ENCODE results near the gene TBL1X.

The TBL1X gene

GRCh38 chrX:9634551-9634950 is 169.7 kb downstream of the TBL1X start:
- no peaks in the 10 kb centered on the region for H3K9me3 ChIP-seq
- H3K4me3 ChIP-seq, result no peak overlapping the region
- H3K36me3 ChIP-seq (replicated peaks), result no peaks in the 10 kb centered on the region
- in situ Hi-C loops (cut with MboI; ENCODE audit: low sequenced_read_pairs), result no loop called here
- H3K4me1 ChIP-seq, result no peaks in the 10 kb centered on the region; the same call in none of the 2 replicates
- H3K27me3 ChIP-seq (ENCODE audit: low read depth), result no peaks in the 10 kb centered on the region
- no peak for DNase-seq (ENCODE audit: low spot score in 2 of 2)

DNA sequence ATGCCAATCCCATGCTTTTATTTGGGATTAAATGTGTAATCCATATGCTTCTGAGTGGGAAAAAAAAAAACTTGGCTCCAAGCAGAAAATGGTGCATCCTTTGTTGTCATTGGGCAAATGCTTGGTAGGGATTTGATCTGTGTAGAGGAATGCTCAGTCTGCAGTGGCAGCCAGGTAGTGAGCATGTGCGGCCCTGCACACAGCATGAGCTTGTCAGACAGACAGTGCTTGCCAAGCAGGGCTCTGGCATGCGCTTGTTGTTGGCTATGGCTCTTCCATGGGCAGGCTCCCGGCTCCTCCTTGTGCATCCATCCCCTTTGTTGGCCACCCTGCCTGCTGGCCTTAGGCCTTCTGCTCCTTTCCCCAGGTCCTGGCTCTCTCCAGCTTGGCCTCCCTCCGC is 170.5 kb downstream of the TBL1X start:
- H3K27me3 ChIP-seq (ENCODE audit: low read depth), result no peaks in the 10 kb centered on the region
- H3K36me3 ChIP-seq (replicated peaks), result no peaks in the 10 kb centered on the region
- H3K4me1 ChIP-seq, result no peaks in the 10 kb centered on the region; the same call in none of the 2 replicates
- DNase-seq (ENCODE audit: low spot score in 2 of 2), result no peak
- in situ Hi-C loops (cut with MboI; ENCODE audit: low sequenced_read_pairs), result no loop called here
- no peak overlapping the region for H3K4me3 ChIP-seq
- H3K9me3 ChIP-seq, result no peaks in the 10 kb centered on the region

DNA sequence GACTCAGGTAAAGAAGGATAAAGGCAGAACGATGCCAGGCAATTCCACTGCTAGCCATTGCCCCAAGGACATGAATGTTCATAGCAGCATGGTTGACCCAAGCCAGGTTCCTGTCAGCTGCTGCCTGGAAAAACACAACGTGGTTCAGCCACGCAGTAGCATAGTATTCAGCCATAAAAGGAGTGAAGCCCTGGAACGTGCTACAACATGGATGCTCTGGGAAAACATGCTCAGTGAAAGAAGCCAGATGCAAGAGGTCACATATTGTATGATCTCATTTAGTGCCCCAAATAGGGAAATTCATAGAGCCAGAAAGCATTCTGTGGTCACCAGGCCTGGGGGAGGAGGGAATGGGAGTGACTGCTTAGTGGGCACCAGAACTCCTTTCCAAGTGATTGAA is 170.9 kb downstream of the TBL1X start:
- Histone ChIP-seq H3K4me3 (no peak overlapping the region), H3K36me3 (replicated peaks) (no peaks in the 10 kb centered on the region), H3K4me1 (no peaks in the 10 kb centered on the region; the same call in none of the 2 replicates), H3K9me3 (no peaks in the 10 kb centered on the region), H3K27me3 (ENCODE audit: low read depth) (no peaks in the 10 kb centered on the region)
- no peak for DNase-seq (ENCODE audit: low spot score in 2 of 2)
- in situ Hi-C loops (cut with MboI; ENCODE audit: low sequenced_read_pairs), result no loop called here

DNA sequence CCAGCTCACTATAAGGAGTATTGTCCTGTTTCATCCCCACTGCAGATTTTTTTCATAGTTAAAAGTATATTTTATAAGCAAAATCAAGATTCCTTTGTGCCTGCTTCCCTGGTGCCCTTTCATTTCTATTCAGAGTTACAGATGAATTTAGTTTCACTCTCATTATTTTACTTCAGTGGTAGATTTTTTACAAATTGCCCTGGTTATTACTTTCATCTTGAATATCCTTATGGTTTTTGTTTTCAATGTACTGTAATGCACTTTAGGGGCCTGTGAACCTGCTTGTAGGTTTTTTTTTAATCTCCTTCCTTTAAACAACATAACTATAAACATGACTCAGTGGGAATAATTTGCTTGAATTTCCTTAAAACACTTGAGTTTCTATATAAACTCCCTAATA is 174.0 kb downstream of the TBL1X start:
- Histone ChIP-seq H3K36me3 (replicated peaks) (no peaks in the 10 kb centered on the region), H3K4me1 (no peaks in the 10 kb centered on the region; the same call in none of the 2 replicates), H3K9me3 (no peaks in the 10 kb centered on the region), H3K27me3 (ENCODE audit: low read depth) (no peaks in the 10 kb centered on the region), H3K4me3 (no peak overlapping the region)
- no peak for DNase-seq (ENCODE audit: low spot score in 2 of 2)
- in situ Hi-C loops (cut with MboI; ENCODE audit: low sequenced_read_pairs), result no loop called here

DNA sequence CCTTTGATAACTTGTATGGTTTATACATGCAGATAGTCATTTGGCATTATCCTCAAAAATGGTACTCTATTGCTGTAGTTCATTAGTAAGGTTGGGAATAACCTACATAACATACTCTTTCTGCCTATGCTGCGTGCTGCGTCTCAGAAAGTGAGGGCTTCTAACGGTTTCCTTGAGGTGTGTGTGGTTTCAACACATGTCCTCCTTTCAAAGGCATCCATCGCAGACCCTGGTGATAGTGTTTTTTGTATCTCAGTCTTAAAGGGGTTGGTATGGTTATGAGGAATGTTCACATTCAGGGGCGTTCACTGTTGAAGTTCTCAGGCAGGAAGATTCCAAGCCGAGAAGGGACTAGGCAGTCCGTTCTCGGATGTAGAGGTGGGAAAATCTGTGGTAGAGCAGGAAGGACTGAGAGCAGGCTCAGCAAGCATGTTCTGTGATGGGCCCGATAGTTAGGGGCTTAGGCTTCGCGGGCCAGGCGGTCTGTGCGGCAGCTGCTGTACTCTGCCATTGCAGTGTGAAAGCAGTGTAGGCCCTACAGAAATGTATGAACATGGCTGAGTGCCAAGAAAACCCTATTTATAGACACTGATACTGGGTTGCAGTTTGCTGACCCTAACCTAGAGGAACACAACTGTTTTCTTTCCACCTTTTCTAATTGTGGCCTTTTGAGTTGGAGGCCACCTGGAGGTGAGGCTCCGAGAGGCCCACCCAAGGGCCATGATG is 177.6 kb downstream of the TBL1X start:
- H3K36me3 ChIP-seq (replicated peaks), result no peaks in the 10 kb centered on the region
- H3K4me3 ChIP-seq, result no peak overlapping the region
- no peaks in the 10 kb centered on the region for H3K27me3 ChIP-seq (ENCODE audit: low read depth)
- no peak for DNase-seq (ENCODE audit: low spot score in 2 of 2)
- H3K9me3 ChIP-seq, result no peaks in the 10 kb centered on the region
- H3K4me1 ChIP-seq, result no peaks in the 10 kb centered on the region
- in situ Hi-C loops (cut with MboI; ENCODE audit: low sequenced_read_pairs), result no loop called here

GRCh38 chrX:9643807-9644206 is 178.9 kb downstream of the TBL1X start:
- in situ Hi-C loops (cut with MboI; ENCODE audit: low sequenced_read_pairs), result no loop called here
- Histone ChIP-seq H3K4me1 (no peaks in the 10 kb centered on the region), H3K27me3 (ENCODE audit: low read depth) (no peaks in the 10 kb centered on the region), H3K4me3 (no peak overlapping the region), H3K9me3 (no peaks in the 10 kb centered on the region), H3K36me3 (replicated peaks) (no peaks in the 10 kb centered on the region)
- no peak for DNase-seq (ENCODE audit: low spot score in 2 of 2)

DNA sequence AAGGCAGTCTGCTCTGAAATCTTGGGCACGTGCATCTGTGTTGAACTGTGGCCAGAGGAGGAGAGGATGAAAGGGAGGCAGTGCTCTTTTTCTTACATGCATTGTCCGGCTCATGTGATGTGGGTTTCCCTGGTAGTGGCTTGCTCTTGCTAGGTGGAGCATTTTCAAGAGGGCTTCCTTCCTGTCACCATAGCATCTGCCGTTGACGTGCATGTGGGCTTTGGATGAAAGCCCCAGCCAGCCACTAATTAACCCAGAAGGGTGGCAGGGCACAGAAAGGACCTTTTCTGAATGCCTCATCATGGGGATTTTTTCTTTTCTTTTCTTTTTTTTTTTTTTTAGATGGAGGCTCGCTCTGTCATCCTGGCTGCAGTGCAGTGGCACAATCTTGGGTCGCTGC is 179.5 kb downstream of the TBL1X start:
- in situ Hi-C loops (cut with MboI; ENCODE audit: low sequenced_read_pairs), result no loop called here
- no peak for DNase-seq (ENCODE audit: low spot score in 2 of 2)
- H3K4me1 ChIP-seq, result no peaks in the 10 kb centered on the region
- no peaks in the 10 kb centered on the region for H3K27me3 ChIP-seq (ENCODE audit: low read depth)
- H3K4me3 ChIP-seq, result no peak overlapping the region
- H3K36me3 ChIP-seq (replicated peaks), result no peaks in the 10 kb centered on the region
- no peaks in the 10 kb centered on the region for H3K9me3 ChIP-seq

- Histone ChIP-seq H3K36me3 (replicated peaks) (no peaks in the 10 kb centered on the region), H3K9me3 (no peaks in the 10 kb centered on the region), H3K4me3 (no peak overlapping the region), H3K27me3 (ENCODE audit: low read depth) (no peaks in the 10 kb centered on the region), H3K4me1 (no peaks in the 10 kb centered on the region)
- in situ Hi-C loops (cut with MboI; ENCODE audit: low sequenced_read_pairs), result no loop called here
- DNase-seq (ENCODE audit: low spot score in 2 of 2), result no peak
Observed at GRCh38 chrX:9646471-9647224, 181.8 kb downstream of the TBL1X start.

DNA sequence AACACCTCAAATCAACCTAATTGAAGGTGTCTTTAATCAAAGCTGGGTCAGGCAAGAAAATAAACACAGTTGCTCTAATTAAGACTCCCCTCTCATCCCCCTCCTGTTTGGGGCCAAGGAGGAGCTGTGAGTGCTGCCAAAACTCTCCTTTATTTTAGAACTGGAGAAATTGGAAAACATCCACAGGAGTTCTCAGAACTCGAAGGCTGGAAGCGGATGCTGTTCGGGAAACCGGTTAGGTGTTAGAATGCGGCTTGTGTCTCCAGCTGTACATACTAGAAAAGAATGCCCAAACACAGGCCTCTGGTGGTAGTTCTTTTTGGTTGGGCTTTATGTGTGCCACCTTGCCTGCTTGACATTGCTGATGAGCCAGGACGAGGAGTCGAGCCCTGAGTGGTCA is 182.6 kb downstream of the TBL1X start:
- H3K36me3 ChIP-seq (replicated peaks), result no peaks in the 10 kb centered on the region
- H3K4me1 ChIP-seq, result no peaks in the 10 kb centered on the region
- in situ Hi-C loops (cut with MboI; ENCODE audit: low sequenced_read_pairs), result no loop called here
- no peaks in the 10 kb centered on the region for H3K27me3 ChIP-seq (ENCODE audit: low read depth)
- no peak for DNase-seq (ENCODE audit: low spot score in 2 of 2)
- no peak overlapping the region for H3K4me3 ChIP-seq
- H3K9me3 ChIP-seq, result no peaks in the 10 kb centered on the region

- DNase-seq (ENCODE audit: low spot score in 2 of 2), result no peak
- Histone ChIP-seq H3K4me1 (no peaks in the 10 kb centered on the region), H3K4me3 (no peak overlapping the region), H3K36me3 (replicated peaks) (0 out of 2 replicates have a peak, but pooled peaks cover 4% of the 10 kb centered on the region), H3K27me3 (ENCODE audit: low read depth) (no peaks in the 10 kb centered on the region), H3K9me3 (no peaks in the 10 kb centered on the region)
- in situ Hi-C loops (cut with MboI; ENCODE audit: low sequenced_read_pairs), result no loop called here
Observed at GRCh38 chrX:9650091-9650490, 185.2 kb downstream of the TBL1X start.

DNA sequence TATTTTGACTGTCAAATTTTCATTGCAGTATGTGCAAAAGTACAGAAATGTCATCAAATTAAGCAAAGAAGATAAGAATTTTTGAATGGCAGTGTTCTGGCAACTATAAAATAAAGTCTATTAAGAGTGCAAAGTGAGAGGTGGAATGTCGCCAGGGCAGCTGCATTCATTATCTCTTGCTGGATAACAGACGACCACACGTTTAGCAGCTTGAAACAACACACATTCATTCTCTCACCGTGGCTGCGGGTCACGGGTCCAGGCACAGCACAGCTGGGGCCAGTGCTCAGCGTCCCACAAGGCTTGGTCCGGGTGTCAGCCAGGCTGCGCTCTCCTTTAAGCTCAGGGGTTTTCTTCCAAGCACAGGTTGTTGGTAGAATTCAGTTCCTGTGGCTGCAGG is 186.9 kb downstream of the TBL1X start:
- Histone ChIP-seq H3K4me1 (no peaks in the 10 kb centered on the region), H3K36me3 (replicated peaks) (peaks cover 13% of the 10 kb centered on the region), H3K9me3 (no peaks in the 10 kb centered on the region), H3K27me3 (ENCODE audit: low read depth) (no peaks in the 10 kb centered on the region), H3K4me3 (no peak overlapping the region)
- DNase-seq (ENCODE audit: low spot score in 2 of 2), result no peak
- in situ Hi-C loops (cut with MboI; ENCODE audit: low sequenced_read_pairs), result no loop called here

GRCh38 chrX:9654929-9655328 is 190.1 kb downstream of the TBL1X start:
- Histone ChIP-seq H3K4me3 (no peak overlapping the region), H3K27me3 (ENCODE audit: low read depth) (no peaks in the 10 kb centered on the region), H3K36me3 (replicated peaks) (peaks cover 23% of the 10 kb centered on the region), H3K9me3 (no peaks in the 10 kb centered on the region), H3K4me1 (no peaks in the 10 kb centered on the region)
- no peak for DNase-seq (ENCODE audit: low spot score in 2 of 2)
- in situ Hi-C loops (cut with MboI; ENCODE audit: low sequenced_read_pairs), result no loop called here

GRCh38 chrX:9656277-9656676 is 191.4 kb downstream of the TBL1X start:
- peaks cover 23% of the 10 kb centered on the region for H3K36me3 ChIP-seq (replicated peaks)

DNA sequence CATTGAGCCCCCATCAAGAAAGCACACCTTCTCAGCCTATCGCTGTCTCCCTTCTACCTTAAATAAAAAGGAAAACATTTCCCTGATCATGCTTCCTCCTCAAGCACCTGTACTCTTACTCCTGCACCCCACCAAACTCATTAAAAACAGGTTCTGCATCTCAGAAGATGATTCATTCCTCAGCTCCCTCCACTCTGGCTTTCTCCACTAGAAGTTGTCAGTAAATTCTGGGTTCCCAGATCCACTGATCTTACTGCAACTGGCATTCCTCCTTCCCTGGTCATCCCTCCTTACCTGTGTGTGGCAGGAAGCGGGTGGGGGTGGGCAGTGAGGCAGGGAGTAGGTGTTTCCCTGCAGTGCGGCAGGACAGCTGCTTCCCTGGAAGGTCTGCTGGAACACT is 192.0 kb downstream of the TBL1X start:
- H3K4me1 ChIP-seq, result no peaks in the 10 kb centered on the region
- H3K9me3 ChIP-seq, result no peaks in the 10 kb centered on the region
- H3K27me3 ChIP-seq (ENCODE audit: low read depth), result no peaks in the 10 kb centered on the region
- no peak overlapping the region for H3K4me3 ChIP-seq
- H3K36me3 ChIP-seq (replicated peaks), result peaks cover 23% of the 10 kb centered on the region
- DNase-seq (ENCODE audit: low spot score in 2 of 2), result no peak
- in situ Hi-C loops (cut with MboI; ENCODE audit: low sequenced_read_pairs), result no loop called here

More at GRCh38 chrX:9656277-9656676, 191.4 kb downstream of the TBL1X start:
- no peaks in the 10 kb centered on the region for H3K4me1 ChIP-seq
- H3K4me3 ChIP-seq, result no peak overlapping the region
- in situ Hi-C loops (cut with MboI; ENCODE audit: low sequenced_read_pairs), result no loop called here
- no peaks in the 10 kb centered on the region for H3K9me3 ChIP-seq
- no peak for DNase-seq (ENCODE audit: low spot score in 2 of 2)
- no peaks in the 10 kb centered on the region for H3K27me3 ChIP-seq (ENCODE audit: low read depth)

Data from HAP-1 (cell line).